Forelimb muscle (tissue), 1 donor: ENCODE data around the gene SRRT. TPM values are rescaled to one million over a fixed set of nuclear protein-coding genes. Genes with fewer than 3 reads are reported as not detected.
"Not testable (repeated sequence)": the region's sequence is repeated elsewhere in the genome, so short reads cannot be mapped to it uniquely, and the experiment has no call there.

Source experiments
- DNase-seq: peaks from one replicate; pipeline ENCODE4 v3.0.0-alpha.2; 2013; ENCODE audit warnings: low read depth
- polyA plus RNA-seq: library from polyadenylated mRNA; unstranded; fragments of 120-200 nt; gene quantifications from one replicate; pipeline ENCODE4 v1.2.1, GENCODE V29; 2013; ENCODE audit not compliant: insufficient read length

SRRT gene
- polyA plus RNA-seq, 1 donor = 98.4 TPM

DNA sequence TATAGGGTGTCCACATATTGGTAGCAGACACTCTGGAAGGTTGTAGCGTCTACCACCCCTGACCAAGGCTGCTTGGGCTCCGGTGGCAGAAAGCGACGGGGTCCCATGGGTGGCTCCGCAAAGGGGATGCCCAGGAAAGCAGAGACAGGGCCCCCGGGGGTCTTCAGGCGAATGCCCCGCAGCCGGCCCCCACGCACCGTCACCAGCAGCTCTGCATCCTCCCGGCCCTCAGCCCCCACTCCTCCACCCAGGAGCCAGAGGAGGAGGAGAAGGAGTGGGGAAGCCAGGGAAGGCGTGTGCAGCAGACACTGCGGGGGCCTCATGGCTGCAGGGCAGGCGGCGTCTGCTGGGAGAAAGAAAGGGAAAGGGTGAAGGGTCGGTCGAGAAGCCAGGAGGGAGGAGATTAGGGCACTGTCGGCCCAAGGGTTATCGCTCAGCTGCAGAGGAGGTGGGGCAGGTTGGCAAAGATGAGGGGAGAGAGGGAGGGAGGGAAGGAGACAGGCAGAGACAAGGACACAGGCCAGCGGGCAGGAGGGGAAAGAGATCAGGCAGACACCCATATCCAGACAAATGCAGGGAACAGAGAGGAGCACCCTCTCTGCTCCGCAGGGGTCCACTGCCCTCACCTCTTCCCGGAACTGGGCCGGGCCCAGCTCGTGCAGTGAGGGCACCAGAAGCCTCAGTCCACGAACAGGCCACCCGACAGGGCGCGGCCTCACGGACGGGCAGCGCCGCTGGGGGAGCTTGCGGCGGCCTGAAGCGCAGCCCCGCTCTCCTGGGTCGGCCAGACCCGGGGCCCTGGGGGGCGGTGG lies 19.2 kb downstream of the SRRT start:
- DNase-seq = no peak

DNA sequence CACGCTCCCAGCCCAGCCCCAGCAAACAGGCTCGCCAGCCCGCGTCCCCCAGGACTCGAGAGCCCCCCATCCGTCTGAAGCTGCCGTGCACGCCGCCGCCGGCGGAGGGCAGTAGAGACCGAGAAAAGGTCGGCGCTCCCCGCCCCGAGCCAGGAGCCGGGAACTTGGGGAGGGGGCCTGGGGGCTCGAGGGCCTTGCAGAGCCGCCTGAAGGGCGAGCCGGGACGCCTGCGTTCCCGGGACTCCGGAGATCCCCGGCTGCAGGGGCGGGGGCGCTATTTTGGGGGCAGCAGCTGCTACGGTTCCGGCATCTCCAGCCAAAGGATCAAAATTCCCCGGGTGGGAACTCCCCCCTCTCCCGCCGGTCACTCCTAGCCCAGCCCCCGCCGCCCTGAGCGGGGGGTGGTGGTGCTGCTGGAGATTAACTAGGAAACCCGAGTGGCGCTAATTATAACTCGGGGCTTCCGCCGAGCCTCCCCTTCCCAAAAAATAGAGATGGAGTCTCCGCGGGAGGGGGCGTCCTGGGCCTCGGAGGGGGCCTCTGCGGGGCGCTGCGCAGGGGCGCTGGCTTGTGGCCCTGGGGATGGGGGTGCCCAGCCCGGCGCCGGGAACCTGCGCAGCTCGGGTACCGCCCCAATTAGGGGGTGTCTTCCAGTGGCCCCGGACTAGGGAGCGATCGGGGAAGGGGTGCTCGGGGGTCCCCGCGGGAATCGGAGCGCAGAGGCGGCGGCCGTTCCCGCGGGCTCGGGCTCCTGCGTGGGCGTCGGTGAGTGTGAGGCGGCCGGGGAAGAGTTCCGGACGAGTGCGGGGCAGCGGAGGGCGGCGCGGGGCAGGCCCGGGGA lies 20.2 kb downstream of the SRRT start:
- no peak for DNase-seq

DNA sequence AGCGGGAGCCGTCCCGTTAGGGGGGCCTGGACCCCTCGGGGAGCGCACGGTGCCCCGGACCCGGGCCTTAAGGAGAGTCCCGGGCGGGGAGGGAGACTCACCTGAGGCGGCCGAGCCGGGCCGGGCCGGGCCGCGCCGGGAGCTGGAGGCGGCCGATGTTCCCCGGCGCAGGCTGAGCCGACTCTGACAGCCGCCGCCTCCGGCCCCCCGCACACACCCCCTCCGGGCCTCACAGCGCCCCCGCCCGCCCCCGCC lies 20.7 kb downstream of the SRRT start, which contains the start of gene ACHE:
Gene ACHE (minus strand): TSS at position 188 of the 255 bp plus-strand sequence. CDS start 1,656 bp downstream, outside the sequence.
- no peak for DNase-seq

DNA sequence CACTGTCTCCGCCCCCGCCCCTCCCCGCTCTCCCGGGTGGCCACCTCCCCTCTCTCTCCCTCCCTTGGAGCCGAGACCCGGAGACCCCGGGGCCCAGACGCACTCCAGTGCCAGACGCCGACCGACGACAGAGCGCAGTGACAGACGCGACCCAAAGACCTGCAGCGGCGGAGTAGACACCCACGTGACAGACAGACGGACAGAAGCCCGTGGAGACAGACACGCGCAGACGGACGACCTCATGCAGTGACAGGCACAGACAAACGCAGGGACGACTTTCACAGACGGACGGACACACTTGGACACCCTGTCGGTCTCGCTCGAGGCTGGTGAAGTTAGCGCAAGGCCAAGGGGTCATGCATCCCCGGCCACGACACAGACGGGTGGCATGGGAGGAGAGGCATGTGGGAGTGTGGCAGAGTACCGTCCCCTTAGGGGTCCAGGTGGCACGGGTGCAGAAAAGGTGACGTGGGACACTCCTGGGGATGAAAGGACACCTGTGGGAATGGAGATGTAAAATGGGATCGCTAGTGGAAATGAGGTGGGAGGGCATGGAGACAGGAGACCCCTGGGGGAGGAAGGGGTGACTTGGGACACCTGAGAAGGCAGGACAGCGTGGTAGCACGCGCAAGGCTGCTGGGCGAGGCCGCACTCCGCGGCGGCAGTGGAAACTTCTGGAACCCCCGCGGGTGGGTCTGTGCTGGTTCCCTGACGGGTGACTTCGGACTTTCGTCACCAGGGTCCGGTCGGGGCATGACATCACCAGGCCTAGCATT lies 21.2 kb downstream of the SRRT start:
- no peak for DNase-seq

DNA sequence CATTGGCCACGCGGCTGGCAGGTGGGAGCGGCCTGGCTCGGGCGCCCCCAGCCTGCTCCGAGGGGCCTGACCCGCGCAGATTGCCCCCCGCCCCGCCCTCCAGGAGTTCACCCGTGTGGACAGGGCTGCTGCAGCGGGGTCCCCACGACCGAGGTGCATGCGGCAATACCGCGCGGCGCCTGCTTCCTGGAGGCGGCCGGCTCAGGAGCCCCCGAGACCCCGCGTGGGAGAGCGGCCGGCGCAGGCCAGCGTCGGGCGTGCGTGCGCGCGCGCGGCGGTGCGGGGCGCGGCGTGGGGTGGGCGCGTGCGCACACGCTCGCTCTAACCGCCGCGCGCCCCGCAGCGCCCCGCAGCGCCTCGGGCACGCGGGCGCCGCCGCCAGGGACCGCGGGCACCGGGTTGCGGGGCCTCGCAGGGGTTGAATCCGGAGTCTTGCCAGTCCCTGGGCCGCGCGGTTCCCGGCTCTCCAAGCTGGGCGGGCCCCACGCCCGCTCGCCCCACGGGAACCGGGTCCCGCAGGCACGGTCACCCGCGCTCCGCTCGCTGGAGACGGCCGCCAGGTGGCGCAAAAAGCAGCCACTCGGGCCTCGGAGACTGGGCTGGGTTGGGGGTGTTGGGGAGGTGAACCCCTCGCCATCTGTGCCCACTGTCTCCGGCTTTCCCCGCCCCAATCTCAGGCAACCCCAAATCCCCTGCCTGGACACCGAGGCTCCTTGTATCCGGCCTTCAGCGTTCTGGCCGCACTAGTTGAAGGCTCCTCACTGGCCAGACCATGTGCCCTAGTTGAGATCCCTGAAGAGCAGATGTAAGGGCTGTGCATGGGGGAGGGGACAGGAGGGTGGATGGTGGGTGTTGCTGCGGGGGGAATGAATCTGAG lies 22.1 kb downstream of the SRRT start:
- DNase-seq = no peak

DNA sequence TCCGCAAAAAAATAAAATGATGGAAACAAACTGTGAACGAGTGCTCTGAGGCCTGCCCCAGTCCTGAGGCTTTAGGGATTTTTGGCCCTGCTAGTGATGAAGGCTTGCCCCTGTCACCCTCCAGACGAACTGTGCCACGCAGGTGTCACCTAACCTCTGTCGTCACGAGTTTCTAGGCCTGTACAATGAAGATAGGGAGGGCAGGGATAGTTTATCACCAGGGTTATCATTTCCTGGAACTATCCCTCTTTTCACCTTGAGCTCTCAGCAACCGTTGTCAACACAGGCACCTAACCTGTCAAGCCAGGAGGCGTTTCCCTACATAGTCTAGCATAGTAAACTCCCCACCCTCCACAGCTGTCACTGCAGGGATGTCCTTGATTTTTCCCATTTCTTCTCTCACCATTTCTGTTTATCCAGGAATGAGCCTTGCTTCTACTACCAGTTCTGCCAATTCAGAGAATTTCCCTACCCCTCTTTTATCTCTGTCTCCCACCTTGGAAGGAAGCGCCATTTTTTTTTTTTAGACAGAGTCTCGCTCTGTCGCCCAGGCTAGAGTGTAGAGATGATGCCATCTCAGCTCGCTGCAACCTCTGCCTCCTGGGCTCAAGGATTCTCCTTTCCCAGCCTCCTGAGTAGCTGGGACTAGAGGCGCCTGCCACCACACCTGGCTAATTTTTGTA lies 23.0 kb downstream of the SRRT start:
- DNase-seq = no peak

DNA sequence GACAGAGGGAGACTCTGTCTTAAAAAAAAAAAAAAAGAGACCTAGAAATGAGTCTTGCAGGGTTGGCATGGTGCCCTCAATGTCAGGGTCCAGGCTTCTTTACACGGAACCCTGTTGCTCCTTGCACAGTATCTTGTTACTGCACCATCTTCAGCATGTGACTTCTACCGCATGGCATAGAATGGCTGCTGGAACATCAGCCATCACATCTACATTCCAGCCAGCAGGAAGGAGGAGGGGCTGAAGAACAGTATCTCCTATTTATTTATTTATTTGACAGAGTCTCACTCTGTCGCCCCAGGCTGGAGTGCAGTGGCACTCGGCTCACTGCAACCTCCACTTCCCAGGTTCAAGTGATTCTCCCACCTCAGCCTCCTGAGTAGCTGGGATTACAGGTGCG lies 24.5 kb downstream of the SRRT start:
- DNase-seq = no peak

DNA sequence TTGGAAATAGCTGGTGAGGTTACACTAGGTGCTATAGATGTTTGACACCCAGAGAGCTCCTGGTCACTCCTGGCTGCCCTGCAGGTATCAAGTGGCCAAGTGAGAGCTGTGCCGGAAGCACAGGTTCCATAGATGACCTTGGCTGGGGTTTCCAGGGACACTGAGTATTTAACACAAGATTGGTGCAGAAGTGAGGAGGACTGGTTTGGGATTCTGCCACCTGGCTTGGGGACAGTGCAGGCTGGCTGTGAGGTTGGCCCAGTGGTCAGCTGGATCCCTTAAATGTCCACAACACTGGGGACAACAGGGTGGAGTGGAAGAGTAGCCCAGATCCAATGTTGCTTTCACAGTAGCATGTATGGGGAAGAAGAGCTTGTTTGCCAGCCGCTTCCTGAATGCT lies 26.1 kb downstream of the SRRT start:
- DNase-seq = no peak

DNA sequence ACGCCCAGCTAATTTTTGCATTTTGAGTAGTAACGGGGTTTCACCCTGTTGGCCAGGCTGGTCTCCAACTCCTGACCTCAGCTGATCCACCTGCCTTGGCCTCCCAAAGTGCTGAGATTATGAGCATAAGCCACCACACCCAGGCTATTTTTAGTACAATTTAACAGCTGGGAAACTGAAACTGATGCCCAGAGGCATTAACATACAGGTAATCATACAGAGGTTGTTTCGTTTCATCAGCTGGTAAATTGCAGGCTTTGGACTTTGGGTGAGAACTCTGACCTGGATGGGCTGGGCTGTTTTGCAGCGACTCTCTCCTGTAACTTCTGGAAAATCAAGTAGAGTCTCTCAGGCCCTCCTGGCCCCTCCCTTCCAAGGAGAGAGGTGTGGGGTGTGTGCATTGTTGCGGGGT lies 27.0 kb downstream of the SRRT start:
- DNase-seq = no peak

DNA sequence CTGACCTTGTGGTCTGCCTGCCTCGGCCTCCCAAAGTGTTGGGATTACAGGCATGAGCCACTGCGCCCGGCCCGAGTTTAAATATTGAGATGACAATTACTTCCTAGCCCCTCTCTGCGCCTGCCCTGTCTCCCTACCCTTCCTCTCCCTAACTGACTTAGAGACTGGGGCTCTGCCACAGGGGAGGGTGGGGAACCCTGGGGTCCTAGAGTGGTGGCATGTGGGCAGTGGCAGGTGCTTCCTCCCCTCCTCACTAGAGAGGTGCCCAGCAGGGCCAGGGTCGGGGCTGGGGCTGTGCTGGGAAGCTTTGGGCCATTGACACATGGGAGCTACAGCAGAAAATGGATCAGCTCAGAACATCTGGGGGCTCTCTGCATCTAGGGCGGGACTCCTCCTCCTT lies 27.7 kb downstream of the SRRT start:
- DNase-seq = no peak

DNA sequence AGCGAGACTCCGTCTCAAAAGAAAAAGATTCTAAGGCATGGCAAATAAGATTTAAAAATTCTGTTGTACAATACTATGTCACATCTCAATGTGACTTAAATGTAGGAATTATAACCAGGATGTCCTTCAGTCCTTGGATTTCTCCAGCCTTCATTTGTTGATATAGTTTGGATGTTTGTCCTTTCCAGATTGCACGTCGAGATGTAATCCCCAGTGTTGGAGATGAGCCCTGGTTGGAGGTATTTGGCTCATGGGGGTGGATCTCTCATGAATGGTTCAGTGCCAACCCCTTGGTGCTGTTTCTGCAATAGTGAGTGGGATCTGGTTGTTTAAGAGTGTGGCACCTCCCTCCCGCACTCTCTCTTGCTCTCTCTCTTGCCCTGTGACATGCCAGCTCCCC lies 33.6 kb downstream of the SRRT start:
- no peak for DNase-seq

DNA sequence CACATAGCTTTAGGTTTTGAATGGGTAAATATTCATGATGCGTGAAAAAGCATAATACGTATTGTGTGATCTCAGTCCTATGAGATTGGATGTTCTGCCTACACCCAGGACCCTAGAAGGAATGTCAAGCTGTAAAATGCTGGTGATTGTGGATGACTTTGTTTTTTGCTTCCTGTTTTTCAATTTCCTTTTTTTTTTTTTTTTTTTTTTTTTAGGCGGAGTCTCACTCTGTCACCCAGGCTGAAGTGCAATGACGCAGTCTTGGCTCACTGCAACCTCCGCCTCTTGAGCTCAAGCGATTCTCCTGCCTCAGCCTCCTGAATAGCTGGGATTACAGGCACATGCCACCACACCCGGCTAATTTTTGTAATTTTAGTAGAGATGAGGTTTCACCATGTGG lies 35.5 kb downstream of the SRRT start:
- not testable (repeated sequence) for DNase-seq

DNA sequence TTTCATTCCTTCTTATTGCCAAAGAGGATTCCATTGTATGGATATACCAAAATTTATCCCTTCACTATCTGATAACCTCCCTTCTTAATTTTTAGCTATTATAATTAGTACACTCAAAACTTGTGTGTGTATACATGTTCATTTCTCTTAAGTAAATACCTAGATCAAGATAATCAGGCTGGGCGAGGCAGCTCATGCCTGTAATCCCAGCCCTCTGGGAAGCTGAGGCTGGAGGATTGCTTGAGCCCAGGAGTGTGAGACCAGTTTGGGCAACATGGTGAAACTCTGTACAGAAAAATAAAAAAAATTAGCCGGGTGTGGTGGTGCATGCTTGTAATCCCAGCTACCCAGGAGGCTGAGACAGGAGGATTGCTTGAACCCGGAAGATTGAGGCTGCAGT lies 36.6 kb downstream of the SRRT start:
- DNase-seq = no peak

DNA sequence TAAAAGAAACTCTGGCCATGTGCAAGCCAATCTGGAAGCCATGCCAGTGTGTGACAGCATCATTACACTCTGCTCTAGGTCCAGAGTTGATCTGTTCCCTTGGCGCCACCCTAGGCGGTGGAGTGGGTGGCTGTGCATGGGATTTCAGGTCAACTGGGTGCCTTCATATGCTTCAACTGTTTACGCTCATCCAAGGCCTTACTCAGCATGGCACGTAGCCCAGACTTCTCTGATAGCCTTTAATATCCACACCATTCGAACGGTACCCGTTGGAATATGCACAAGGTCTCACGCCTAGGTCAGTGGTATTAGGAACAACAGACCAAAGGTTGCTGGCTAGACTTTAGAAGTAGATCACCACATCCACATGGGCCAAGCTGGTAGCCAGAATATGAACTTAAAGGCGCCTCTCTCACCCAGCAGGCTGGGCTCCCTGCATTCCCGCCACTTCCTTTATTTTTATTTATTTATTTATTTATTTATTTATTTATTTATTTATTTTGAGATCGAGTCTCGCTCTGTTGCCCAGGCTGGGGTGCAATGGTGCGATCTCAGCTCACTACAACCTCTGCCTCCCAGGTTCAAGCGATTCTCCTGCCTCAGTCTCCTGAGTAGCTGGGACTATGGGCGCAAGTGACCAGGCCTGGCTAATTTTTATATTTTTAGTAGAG lies 39.4 kb downstream of the SRRT start:
- no peak for DNase-seq

DNA sequence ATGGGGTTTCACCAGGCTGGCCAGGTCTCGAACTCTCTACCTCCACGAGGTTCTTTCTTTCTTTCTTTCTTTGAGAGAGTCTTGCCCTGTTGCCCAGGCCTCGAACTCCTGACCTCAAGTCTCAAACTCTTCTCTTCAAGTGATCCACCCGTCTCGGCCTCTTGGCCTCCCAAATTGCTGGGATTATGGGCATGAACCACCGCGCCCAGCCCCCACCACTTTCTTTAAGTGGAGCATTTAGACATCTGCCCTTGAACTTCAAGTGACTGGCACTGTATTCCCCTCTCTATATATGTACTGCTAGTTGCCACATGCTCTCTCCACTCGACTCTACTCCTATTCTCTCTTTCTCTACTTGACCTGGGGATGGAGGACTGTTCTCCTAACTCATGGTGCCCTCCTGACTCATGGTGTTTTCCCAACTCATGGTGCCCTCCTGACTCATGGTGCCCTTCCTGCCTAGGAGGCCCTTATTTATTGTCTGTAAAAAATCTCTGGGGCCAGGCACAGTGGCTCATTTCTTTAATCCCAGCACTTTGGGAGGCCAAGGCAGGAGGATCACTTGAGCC lies 40.1 kb downstream of the SRRT start:
- DNase-seq = no peak

DNA sequence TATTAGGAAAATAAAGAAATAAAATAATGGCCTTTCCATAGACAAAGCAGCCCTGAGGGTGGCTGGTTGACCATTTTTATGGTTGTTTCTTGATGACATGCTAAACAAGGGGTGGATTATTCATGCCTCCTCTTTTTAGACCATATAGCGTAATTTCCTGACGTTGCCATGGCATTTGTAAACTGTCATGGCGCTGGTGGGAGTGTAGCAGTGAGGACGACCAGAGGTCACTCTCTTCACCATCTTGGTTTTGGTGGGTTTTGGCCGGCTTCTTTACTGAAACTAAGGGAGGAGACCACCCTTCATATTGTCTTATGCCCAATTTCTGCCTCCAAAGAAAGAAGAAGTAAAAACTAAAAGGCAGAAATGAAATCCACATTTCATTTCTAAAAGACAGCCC lies 44.4 kb downstream of the SRRT start:
- DNase-seq = not testable (repeated sequence)

DNA sequence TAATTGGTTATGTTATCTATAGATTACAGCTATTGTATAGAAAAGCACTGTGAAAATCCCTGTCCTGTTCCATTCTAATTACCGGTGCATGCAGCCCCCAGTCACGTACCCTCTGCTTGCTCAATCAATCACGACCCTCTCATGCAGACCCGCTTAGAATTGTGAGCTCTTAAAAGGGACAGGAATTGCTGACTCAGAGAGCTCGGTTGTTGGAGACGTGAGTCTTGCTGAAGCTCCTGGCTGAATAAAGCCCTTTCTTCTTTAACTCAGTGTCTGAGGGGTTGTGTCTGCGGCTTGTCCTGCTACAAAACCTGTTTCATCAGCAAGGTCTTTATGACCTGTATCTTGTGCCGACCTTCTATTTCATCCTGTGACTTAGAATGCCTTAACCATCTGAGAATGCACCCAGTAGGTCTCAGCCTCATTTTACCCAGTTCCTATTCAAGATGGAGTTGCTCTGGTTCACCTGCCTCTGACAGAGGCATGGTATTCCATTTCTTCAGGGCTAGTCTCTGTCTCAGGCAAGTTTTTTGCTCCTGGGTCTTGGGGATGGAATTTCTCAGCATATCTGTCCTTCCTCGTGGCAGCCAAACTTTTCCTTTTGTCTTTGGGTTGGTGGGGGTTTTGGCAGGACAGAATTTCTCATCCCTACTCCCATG lies 45.0 kb downstream of the SRRT start:
- DNase-seq = not testable (repeated sequence)

DNA sequence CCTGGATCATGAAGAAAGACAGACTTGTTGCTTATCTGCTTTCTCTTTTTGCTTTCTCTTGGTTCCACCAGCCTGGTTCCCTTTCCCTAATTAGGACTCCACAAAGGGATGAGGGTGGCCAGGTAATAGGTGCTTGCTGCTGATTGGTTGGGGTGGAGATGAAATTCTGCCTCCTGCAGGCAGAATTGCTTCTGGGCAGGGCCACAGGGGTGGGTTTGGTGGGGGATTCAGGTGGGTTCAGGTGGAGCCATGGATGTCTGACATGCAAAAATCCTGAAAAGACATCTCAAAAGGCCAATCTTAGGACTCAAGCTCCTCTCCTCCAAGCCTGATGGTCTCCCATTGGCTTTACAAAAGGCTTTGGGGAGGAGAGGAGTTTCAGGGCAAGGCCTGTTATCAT lies 46.1 kb downstream of the SRRT start:
- no peak for DNase-seq

DNA sequence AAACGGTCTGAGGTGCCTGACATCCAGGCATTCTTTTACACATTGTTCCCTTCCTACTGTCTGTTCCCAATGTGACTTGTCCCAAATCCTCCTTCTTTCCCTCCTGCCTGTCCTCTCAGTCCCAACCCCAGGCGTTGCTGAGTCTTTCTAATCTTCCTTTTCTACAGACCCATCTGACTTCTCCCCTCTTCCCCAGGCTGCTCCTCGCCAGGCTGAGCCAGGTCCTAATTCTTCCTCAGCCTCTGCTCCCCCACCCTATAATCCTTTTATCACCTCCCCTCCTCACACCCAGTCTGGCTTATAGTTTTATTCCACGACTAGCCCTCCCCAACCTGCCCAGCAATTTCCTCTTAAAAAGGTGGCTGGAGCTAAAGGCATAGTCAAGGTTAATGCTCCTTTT lies 48.7 kb downstream of the SRRT start:
- not testable (repeated sequence) for DNase-seq
